Endodermal cell (in vitro differentiated cells): ENCODE measurements around the gene FBXL13. TPM values are rescaled to one million over a fixed set of nuclear protein-coding genes. Genes with fewer than 3 reads are reported as not detected.
A peak's percentile ranks its signal among the peaks of the same experiment; 100 is the strongest.

ENCODE experiments used
- DNase-seq: peaks from one replicate; pipeline ENCODE4 v3.0.0-alpha.2; 2017
- H3K27ac ChIP-seq: 2 replicates; pipeline ENCODE4 v1.5.1; 2013; ENCODE audit warnings: mild to moderate bottlenecking, low read depth, low read length, moderate library complexity
- H3K27me3 ChIP-seq: 2 replicates; pipeline ENCODE4 v1.6.1; 2013; ENCODE audit warnings: mild to moderate bottlenecking, low read length, moderate library complexity; ENCODE audit not compliant: insufficient read depth, control insufficient read depth, poor library complexity, severe bottlenecking
- H3K36me3 ChIP-seq: 2 replicates; pipeline ENCODE4 v1.7.0; 2013; ENCODE audit warnings: mild to moderate bottlenecking, low read length, moderate library complexity; ENCODE audit not compliant: control insufficient read depth, insufficient read depth
- H3K4me1 ChIP-seq: one replicate; pipeline ENCODE4 v1.7.0; 2013; ENCODE audit warnings: low read length; ENCODE audit not compliant: control insufficient read depth, insufficient read depth
- H3K4me3 ChIP-seq: 2 replicates; pipeline ENCODE4 v1.5.1; 2013; ENCODE audit warnings: mild to moderate bottlenecking, low read length, moderate library complexity
- H3K9ac ChIP-seq: 2 replicates; pipeline ENCODE4 v1.6.1; 2013; ENCODE audit warnings: mild to moderate bottlenecking, low read length, moderate library complexity; ENCODE audit not compliant: poor library complexity, severe bottlenecking; ENCODE audit errors: extremely low read depth
- H3K9me3 ChIP-seq: 2 replicates; pipeline ENCODE4 v1.6.1; 2013; ENCODE audit warnings: mild to moderate bottlenecking, low read length, moderate library complexity; ENCODE audit not compliant: control insufficient read depth
- H3K27ac Mint-ChIP-seq: 2 replicates; pipeline ENCODE4 v1.8.0; 2020; ENCODE audit warnings: mixed read lengths
- H3K27me3 Mint-ChIP-seq: 2 replicates; pipeline ENCODE4 v1.8.0; 2021; ENCODE audit warnings: mild to moderate bottlenecking, mixed read lengths; ENCODE audit not compliant: insufficient read depth
- H3K36me3 Mint-ChIP-seq: 2 replicates; pipeline ENCODE4 v1.8.0; 2020; ENCODE audit warnings: low read depth, mixed read lengths
- H3K4me1 Mint-ChIP-seq: 2 replicates; pipeline ENCODE4 v1.8.0; 2020; ENCODE audit warnings: mixed read lengths
- H3K4me3 Mint-ChIP-seq: 2 replicates; pipeline ENCODE4 v1.8.0; 2020; ENCODE audit warnings: mild to moderate bottlenecking, moderate library complexity, mixed read lengths
- H3K9me3 Mint-ChIP-seq: 2 replicates; pipeline ENCODE4 v1.8.0; 2020; ENCODE audit warnings: mild to moderate bottlenecking, mixed read lengths
- WGBS, 2 experiments: methylation state at CpG; one replicate each; pipeline versions ENCODE4 v1.1.5 to v1.1.7; 2013; ENCODE audit warnings: missing lambda C conversion rate in 2 of 2, mixed read lengths in 1 of 2; ENCODE audit not compliant: insufficient coverage in 1 of 2, insufficient read length in 1 of 2; 5-methylcytosine and 5-hydroxymethylcytosine counted together
- total RNA-seq, 2 donors: library from RNA; stranded (reverse); fragmentation: NEBNext Ultra II Directional in 1 of 2; extraction: Animal tissue kit (Norgen Biotek cat#: 25700) in 1 of 2; gene quantifications; 2 replicates in 1 of 2; 3 replicates in 1 of 2; pipeline ENCODE4 v1.2.1, GENCODE V29; 2021
- TF ChIP-seq, protein P1 (sequence below): fragments of 200-600 bp; sonication (generic); conservative IDR thresholded peaks from 2 replicates; pipeline ENCODE4 v1.5.0; 2021; ENCODE audit warnings: antibody characterized with exemption, mild to moderate bottlenecking

FBXL13 gene
- total RNA-seq, 2 donors from 2014 or later, result 2.1 to 2.7 TPM

DNA sequence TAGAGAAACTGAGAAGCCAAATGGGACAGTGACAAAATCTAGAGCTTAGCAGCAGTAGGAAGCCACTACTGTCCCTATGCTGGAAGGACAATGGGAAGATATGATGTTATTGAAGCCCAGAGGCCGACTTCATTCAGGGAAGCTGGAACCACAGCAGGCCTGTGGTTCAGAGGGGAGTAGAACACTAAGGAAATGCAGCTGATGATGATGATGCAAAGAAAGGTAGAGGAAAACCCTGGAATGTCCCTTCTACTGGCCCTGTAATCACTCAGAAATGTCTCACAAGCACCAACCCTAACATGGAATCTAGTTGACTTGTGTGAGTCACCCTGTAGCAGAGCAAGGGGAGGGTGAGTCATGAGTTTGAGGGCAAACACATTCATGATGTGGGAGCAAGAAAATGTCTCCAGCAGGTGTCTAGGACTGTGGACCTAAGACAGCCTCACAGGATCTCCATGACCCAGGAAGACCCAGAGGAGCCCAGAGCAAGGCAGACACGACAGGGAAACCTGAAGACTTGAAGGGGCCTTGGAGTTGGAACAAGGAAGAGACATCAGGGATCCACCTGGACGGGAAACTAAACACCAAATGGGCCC, 198.8 kb downstream of the FBXL13 start:
- H3K36me3 ChIP-seq, result no peaks in the 10 kb centered on the region
- Mint-ChIP-seq H3K27ac (no peak overlapping the region), H3K4me3 (no peak overlapping the region)

DNA sequence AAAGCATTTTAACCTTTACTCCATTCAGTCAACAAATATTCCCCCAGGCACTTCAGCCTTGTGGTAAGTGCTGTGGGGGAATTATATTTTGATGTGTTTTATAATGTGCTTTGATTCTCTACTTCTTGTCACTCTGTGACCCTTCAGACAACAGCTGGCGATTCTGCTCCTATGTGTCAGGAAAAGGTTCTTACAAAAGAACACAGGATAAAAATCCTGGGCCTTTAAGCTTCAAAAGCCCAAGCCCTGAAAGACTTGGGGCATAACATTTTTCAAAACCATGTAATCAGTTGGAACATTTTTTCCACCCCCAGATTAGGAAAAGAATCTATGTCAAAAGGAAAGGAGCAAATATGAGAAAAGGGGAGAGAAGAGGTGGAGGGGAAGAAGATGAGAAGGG, 199.6 kb downstream of the FBXL13 start:
- WGBS, 2 experiments, result 100% methylated on average over 1 of the region's 1 CpG
- Mint-ChIP-seq H3K36me3 (no peaks in the 10 kb centered on the region), H3K27me3 (no peaks in the 10 kb centered on the region), H3K4me1 (no peaks in the 10 kb centered on the region), H3K9me3 (no peaks in the 10 kb centered on the region), H3K27ac (no peak overlapping the region), H3K4me3 (no peak overlapping the region)
- no peak overlapping the region for H3K27ac ChIP-seq
- no peaks in the 10 kb centered on the region for H3K36me3 ChIP-seq
- no peaks in the 10 kb centered on the region for H3K27me3 ChIP-seq
- no peaks in the 10 kb centered on the region for H3K9me3 ChIP-seq
- DNase-seq, result no peak
- no peaks in the 10 kb centered on the region for H3K4me1 ChIP-seq
- no peak overlapping the region for H3K4me3 ChIP-seq
- TF ChIP-seq, protein P1, sequence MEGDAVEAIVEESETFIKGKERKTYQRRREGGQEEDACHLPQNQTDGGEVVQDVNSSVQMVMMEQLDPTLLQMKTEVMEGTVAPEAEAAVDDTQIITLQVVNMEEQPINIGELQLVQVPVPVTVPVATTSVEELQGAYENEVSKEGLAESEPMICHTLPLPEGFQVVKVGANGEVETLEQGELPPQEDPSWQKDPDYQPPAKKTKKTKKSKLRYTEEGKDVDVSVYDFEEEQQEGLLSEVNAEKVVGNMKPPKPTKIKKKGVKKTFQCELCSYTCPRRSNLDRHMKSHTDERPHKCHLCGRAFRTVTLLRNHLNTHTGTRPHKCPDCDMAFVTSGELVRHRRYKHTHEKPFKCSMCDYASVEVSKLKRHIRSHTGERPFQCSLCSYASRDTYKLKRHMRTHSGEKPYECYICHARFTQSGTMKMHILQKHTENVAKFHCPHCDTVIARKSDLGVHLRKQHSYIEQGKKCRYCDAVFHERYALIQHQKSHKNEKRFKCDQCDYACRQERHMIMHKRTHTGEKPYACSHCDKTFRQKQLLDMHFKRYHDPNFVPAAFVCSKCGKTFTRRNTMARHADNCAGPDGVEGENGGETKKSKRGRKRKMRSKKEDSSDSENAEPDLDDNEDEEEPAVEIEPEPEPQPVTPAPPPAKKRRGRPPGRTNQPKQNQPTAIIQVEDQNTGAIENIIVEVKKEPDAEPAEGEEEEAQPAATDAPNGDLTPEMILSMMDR, result no peak
- H3K9ac ChIP-seq, result no peak overlapping the region

More for the DNA sequence above, 198.8 kb downstream of the FBXL13 start:
- Histone ChIP-seq H3K9me3 (no peaks in the 10 kb centered on the region), H3K27ac (no peak overlapping the region), H3K9ac (no peak overlapping the region), H3K27me3 (no peaks in the 10 kb centered on the region), H3K4me1 (no peaks in the 10 kb centered on the region), H3K4me3 (no peak overlapping the region)
- Mint-ChIP-seq H3K4me1 (no peaks in the 10 kb centered on the region), H3K9me3 (no peaks in the 10 kb centered on the region), H3K27me3 (no peaks in the 10 kb centered on the region), H3K36me3 (no peaks in the 10 kb centered on the region)
- 89 to 91% methylated on average over 3 of the region's 3 CpGs for WGBS, 2 experiments
- TF ChIP-seq, protein P1, result no peak
- DNase-seq, result peak; percentile 50

DNA sequence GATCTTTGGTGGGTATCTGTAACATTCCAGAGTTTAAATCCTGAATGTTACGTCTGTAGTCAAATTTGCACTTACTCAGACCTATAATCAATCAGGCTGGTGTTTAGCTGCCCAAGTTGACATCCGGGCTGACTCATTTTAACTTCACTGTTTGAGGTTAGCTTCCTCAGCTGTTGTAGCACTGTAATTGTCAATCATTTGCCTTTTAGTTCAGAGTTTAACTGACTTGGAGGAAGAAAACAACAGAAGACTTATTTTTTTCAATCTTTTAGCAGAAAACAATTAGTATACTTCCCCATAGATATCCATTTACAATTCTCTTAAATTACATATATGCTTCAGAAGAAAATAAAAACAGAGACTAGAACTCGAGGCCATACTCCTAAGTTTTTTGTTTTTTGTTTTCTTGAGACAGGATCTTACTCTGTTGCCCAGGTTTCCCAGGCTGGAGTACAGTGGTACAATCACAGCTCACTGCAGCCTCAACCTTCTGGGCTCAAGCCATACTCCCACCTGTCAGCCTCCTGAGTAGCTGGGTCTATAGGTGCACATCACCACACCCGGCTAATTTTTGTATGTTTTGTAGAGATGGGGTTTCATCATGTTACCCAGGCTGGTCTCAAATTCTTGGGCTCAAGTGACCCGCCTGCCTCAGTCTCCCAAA, 200.3 kb downstream of the FBXL13 start:
- WGBS, 2 experiments, result 73 to 86% methylated on average over 2 to 5 of the region's 5 CpGs
- no peaks in the 10 kb centered on the region for H3K4me1 ChIP-seq
- Mint-ChIP-seq H3K36me3 (no peaks in the 10 kb centered on the region), H3K27ac (no peak overlapping the region), H3K27me3 (no peaks in the 10 kb centered on the region), H3K4me1 (no peaks in the 10 kb centered on the region), H3K4me3 (no peak overlapping the region), H3K9me3 (no peaks in the 10 kb centered on the region)
- no peak overlapping the region for H3K27ac ChIP-seq
- no peak overlapping the region for H3K9ac ChIP-seq
- H3K27me3 ChIP-seq, result no peaks in the 10 kb centered on the region
- TF ChIP-seq, protein P1, result no peak
- no peak overlapping the region for H3K4me3 ChIP-seq
- H3K36me3 ChIP-seq, result no peaks in the 10 kb centered on the region
- no peaks in the 10 kb centered on the region for H3K9me3 ChIP-seq
- DNase-seq, result no peak
